Measurements from ENCODE around the gene PDGFRB. TPM values are rescaled to one million over a fixed set of nuclear protein-coding genes. Genes with fewer than 3 reads are reported as not detected.

The PDGFRB gene
- total and polyA plus RNA-seq, 2 donors (not counting 1 experiment from before 2014, with no cell fraction given), result 231 to 347 TPM

DNA sequence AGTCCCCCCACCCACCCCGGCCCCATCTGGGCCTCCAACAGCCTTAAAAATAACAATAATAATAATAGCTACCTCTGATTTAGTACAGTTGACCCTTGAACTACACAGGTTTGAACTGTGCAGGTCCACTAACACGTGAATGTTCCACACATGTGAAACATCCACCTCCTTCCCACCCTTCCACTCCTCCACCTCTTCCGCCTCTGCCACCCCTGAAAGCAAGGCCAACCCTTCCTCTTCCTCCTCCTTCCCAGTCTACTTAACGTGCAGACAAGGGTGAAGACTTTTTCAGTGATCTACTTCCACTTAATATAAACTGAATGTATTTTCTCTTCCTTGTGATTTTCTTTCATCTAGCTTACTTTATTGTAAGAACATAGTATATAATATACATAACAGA lies 10.8 kb downstream of the PDGFRB start:
- Histone ChIP-seq H3K9ac (ENCODE audit: insufficient read depth, low read length) (peak overlapping the region; percentile 49), H3K27me3 (ENCODE audit: control insufficient read depth, insufficient read depth, low read length) (no peaks in the 10 kb centered on the region), H3K9me3 (ENCODE audit: control insufficient read depth, insufficient read depth, low read depth, low read length) (no peaks in the 10 kb centered on the region), H3K79me2 (ENCODE audit: control insufficient read depth, insufficient read depth, low read length) (peaks cover 75% of the 10 kb centered on the region), H2AFZ (ENCODE audit: low read length) (no peak overlapping the region), H3K4me3 (replicated peaks in 1 of 4; ENCODE audit: control extremely low read depth in 1 of 4, insufficient read depth in 1 of 4, low read depth in 3 of 4, low read length in 4 of 4) (peak overlapping the region in 1 of 4 experiments; percentile 43), H3K4me1 (ENCODE audit: control insufficient read depth, extremely low read depth, insufficient read depth, low read length) (peaks cover 78% of the 10 kb centered on the region), H3K27ac (ENCODE audit: insufficient read depth, low read length) (peak overlapping the region; percentile 99), H3K4me2 (ENCODE audit: extremely low read depth, insufficient read depth, low read length) (peak overlapping the region; percentile 55), H3K36me3 (ENCODE audit: control insufficient read depth, insufficient read depth, low read length) (peaks cover 5% of the 10 kb centered on the region), H4K20me1 (ENCODE audit: control insufficient read depth, extremely low read depth, insufficient read depth, low read length) (no peaks in the 10 kb centered on the region)
- no peak for DNase-seq (ENCODE audit: low read depth in 2 of 2)
- TF ChIP-seq CTCF (conservative IDR thresholded peaks at IDR 0.05 in 1 of 2, IDR thresholded peaks at IDR 0.05 in 1 of 2; ENCODE audit: low read depth in 1 of 2, low read length in 2 of 2), result no peak
- no peak for TF ChIP-seq EZH2 (IDR thresholded peaks at IDR 0.05; ENCODE audit: low read length, missing control alignments)

GRCh38 chr5:150144246-150144801 lies 11.3 kb downstream of the PDGFRB start:
- peak overlapping the region; percentile 43 for H3K9ac ChIP-seq (ENCODE audit: insufficient read depth, low read length)
- peak overlapping the region in 1 of 4 experiments; percentile 43 for H3K4me3 ChIP-seq (replicated peaks in 1 of 4; ENCODE audit: control extremely low read depth in 1 of 4, insufficient read depth in 1 of 4, low read depth in 3 of 4, low read length in 4 of 4)
- H2AFZ ChIP-seq (ENCODE audit: low read length), result no peak overlapping the region
- peaks cover 73% of the 10 kb centered on the region for H3K79me2 ChIP-seq (ENCODE audit: control insufficient read depth, insufficient read depth, low read length)
- H3K4me2 ChIP-seq (ENCODE audit: extremely low read depth, insufficient read depth, low read length), result peak overlapping the region; percentile 77
- no peaks in the 10 kb centered on the region for H3K9me3 ChIP-seq (ENCODE audit: control insufficient read depth, insufficient read depth, low read depth, low read length)
- H3K27me3 ChIP-seq (ENCODE audit: control insufficient read depth, insufficient read depth, low read length), result no peaks in the 10 kb centered on the region
- no peak for TF ChIP-seq CTCF (conservative IDR thresholded peaks at IDR 0.05 in 1 of 2, IDR thresholded peaks at IDR 0.05 in 1 of 2; ENCODE audit: low read depth in 1 of 2, low read length in 2 of 2)
- no peak for TF ChIP-seq EZH2 (IDR thresholded peaks at IDR 0.05; ENCODE audit: low read length, missing control alignments)
- H3K4me1 ChIP-seq (ENCODE audit: control insufficient read depth, extremely low read depth, insufficient read depth, low read length), result peaks cover 77% of the 10 kb centered on the region
- peak overlapping the region; percentile 99 for H3K27ac ChIP-seq (ENCODE audit: insufficient read depth, low read length)
- no peaks in the 10 kb centered on the region for H4K20me1 ChIP-seq (ENCODE audit: control insufficient read depth, extremely low read depth, insufficient read depth, low read length)
- DNase-seq (ENCODE audit: low read depth in 2 of 2), result peak; percentile 82 to 91
- H3K36me3 ChIP-seq (ENCODE audit: control insufficient read depth, insufficient read depth, low read length), result peaks cover 2% of the 10 kb centered on the region

DNA sequence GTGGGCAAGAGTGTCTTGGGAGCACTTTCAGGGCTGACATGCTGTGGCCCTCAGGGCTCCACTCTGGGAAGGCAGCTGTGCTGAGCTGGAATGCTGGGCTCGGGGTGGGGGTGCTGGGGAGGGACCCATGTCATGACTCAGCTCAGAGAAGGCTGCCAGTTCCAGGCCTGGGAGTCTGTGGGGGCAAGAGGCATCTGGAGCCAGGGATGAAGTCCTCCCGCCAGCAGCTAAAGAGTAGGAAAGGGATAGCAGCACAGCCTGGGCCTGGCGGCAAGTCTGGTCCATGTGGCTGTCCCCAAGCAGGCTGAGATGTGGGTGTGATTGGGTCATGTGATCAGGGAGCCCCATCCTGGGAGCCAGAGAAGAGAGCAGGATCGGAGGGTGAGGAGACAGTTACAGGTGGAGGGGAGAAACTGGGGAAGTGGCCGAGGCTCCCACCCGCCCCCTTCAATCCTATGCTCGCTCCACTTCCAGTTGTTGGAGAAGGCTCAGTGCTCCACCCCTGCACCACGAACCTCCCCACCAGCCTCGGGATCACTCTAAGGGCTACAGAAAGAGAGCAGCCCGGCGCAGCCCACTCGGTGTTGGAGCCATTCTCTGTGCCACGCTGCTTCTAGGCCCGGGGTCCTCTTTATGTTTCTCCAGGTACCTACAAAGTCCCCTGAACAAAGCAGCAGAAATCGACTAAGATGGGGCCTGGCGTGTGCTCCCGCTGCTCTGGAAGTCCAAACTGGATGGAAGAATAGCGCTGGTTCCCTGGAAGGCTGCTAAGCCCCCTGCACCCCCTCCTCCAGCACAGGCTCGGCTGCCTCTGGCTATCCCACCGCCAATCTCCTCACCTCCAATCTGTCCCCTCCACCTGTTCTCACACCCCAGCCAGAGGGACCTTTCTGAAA lies 12.0 kb downstream of the PDGFRB start:
- H3K4me2 ChIP-seq (ENCODE audit: extremely low read depth, insufficient read depth, low read length), result peak overlapping the region; percentile 77

More for the DNA sequence above, 12.0 kb downstream of the PDGFRB start:
- no peaks in the 10 kb centered on the region for H3K9me3 ChIP-seq (ENCODE audit: control insufficient read depth, insufficient read depth, low read depth, low read length)
- peaks cover 2% of the 10 kb centered on the region for H3K36me3 ChIP-seq (ENCODE audit: control insufficient read depth, insufficient read depth, low read length)
- peak overlapping the region in 2 of 4 experiments; percentile 19 to 43 for H3K4me3 ChIP-seq (replicated peaks in 1 of 4; ENCODE audit: control extremely low read depth in 1 of 4, insufficient read depth in 1 of 4, low read depth in 3 of 4, low read length in 4 of 4)
- peaks cover 78% of the 10 kb centered on the region for H3K4me1 ChIP-seq (ENCODE audit: control insufficient read depth, extremely low read depth, insufficient read depth, low read length)
- no peaks in the 10 kb centered on the region for H3K27me3 ChIP-seq (ENCODE audit: control insufficient read depth, insufficient read depth, low read length)
- no peak for TF ChIP-seq CTCF (conservative IDR thresholded peaks at IDR 0.05 in 1 of 2, IDR thresholded peaks at IDR 0.05 in 1 of 2; ENCODE audit: low read depth in 1 of 2, low read length in 2 of 2)
- TF ChIP-seq EZH2 (IDR thresholded peaks at IDR 0.05; ENCODE audit: low read length, missing control alignments), result no peak
- H2AFZ ChIP-seq (ENCODE audit: low read length), result no peak overlapping the region
- peak; percentile 96 to 97 for DNase-seq (ENCODE audit: low read depth in 2 of 2)
- peak overlapping the region; percentile 99 for H3K27ac ChIP-seq (ENCODE audit: insufficient read depth, low read length)
- H4K20me1 ChIP-seq (ENCODE audit: control insufficient read depth, extremely low read depth, insufficient read depth, low read length), result no peaks in the 10 kb centered on the region
- H3K79me2 ChIP-seq (ENCODE audit: control insufficient read depth, insufficient read depth, low read length), result peaks cover 71% of the 10 kb centered on the region
- H3K9ac ChIP-seq (ENCODE audit: insufficient read depth, low read length), result peak overlapping the region; percentile 43

Measured in fibroblast of lung (primary cell).